Stimulated activated CD8-positive, alpha-beta memory T cell treated with anti-CD3 and anti-CD28 coated beads, Interleukin-12 subunit alpha, Interleukin-12 subunit beta, amount 100 ng/mL, for 24 hours (primary cell): ENCODE data around the gene TNFAIP8L3.

ENCODE experiments used
- DNase-seq: peaks from one replicate; pipeline ENCODE4 v3.0.0-alpha.2; 2020; ENCODE audit errors: extremely low read depth

Gene TNFAIP8L3

DNA sequence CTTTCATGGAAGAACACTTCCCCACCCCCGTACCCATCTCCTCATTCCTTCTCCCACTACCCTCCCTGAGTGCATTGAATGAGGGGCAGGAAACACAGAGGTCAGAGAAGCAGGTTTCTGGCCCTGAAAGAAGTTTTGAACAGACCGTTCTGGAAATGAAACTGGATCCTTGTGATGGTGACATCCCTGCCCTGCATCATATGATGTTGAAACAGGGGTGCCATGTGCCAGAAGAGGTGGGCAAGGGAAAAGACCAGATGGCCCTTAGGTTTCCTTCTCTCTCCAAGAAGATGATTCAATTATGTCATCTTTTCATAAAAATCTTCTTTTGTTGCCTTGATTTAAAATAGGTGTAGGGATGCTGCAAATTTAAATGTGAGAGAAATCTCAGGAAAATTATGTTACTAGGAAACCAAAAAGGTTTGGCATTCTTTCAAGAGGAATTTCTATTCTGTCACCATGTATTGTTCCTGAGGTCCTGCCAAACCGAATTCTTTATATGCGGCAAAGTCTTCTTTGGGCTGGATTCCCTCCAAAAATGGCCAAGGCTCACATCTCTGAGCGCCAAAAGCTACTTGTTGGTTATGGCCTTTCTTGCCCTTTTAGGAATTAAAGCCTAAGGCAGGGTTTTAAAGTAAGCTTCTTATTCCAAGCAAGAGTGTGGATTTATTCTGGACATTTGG is 19.9 kb upstream of the TNFAIP8L3 start:
- no peak for DNase-seq

DNA sequence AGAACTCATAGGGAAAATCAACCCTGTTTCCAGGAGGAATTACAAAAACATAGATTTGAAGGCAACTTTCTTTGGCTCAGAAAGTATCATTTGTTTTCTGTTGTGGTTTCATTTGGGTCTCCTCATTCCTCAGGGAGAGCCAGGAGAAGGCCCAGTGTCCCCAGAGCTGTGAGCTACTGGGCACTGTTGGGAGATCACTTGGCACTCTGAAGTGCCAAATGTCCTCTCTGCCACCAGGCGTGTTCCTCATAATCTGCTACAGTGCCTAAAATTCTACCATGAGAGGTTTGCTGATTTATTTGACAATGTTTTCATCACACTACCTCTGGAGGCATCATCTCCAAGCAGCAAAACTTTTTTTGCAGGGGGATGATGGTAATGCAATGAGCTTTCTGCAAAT is 17.4 kb upstream of the TNFAIP8L3 start:
- DNase-seq, result no peak

DNA sequence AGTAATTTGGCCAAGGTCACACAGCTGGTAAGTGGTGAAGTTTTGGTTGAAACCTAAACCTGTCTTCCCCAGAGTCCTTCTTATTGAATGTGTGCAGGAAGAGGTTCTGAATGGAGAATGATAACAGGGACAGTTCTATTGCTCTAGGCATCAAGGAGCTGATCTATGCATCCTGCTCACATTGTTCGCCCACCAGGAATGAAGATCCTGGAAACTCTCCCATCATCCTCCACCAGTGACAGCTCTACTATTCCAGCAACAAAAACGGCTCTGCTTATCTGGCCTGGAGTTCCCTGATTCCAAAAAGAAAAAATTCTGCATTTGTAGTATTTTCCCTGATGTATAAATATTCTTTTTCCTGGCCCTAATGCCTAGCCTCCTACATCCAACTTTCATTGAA is 16.4 kb upstream of the TNFAIP8L3 start:
- no peak for DNase-seq

DNA sequence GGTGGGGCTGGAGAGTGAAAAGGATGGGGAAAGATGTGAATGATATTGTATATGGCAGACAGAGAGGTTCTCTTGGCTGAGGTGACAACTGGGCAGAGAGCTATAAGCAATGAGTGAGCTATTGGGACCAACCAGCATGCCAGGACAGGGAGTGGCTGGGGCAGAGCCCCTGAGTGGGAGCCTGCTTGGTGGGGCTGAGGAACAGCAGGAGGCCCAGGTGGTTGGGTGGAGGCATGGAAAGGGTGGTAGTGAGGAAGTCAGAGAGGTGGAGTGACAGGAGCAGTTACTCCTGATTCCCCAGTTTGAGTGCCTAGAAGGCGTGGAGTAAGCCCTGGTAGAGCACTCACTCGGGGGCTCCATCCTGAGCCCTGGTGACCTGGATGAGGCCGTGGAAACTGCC is 15.5 kb upstream of the TNFAIP8L3 start:
- no peak for DNase-seq

DNA sequence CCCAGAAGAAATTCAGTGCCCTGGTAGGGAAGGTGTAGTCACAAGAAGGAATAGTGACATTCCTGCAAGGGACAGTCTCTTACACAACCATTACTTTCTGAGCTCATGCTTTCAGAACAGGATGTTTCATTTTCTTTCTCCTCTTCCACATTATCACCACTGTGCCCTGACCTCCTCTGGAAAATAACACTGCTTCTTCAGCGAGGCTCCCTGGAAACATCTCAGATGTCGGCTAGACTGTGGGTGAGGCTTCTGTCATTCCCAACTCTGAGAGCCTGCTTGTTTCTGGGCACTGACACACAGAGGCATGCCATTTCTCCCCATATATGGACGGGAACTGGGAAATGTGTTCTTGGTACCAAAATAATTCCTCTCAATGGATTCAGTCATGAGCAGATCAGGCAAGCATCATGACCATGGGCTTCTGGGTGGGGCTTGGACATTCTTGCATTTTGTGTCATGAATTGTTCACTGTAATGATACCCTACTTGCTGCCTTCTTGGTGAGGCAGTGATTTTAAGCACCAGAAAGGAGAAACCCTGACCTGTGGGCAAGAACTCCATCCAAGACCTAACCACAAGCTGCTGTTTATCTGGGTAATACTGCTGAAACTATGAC is 14.3 kb upstream of the TNFAIP8L3 start:
- no peak for DNase-seq

DNA sequence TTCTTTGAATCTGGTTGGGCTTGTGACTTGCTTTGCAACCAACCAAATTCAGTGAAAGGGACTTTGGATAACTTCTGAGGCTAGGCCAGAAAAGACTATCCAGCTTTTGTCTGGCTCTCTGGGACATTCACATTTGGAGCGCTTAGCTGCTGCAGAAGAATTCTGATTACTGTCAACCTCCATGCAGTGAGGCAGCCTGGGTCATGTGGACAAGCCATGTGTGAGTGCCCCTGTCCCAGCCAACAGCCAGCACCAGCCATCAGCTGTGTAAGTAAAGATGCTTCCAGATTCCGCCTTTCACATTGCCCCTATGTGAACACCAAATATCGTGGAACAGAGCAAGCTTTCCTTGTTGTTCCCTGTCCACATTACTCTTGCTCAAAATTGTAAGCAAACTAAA is 12.9 kb upstream of the TNFAIP8L3 start:
- DNase-seq, result no peak

DNA sequence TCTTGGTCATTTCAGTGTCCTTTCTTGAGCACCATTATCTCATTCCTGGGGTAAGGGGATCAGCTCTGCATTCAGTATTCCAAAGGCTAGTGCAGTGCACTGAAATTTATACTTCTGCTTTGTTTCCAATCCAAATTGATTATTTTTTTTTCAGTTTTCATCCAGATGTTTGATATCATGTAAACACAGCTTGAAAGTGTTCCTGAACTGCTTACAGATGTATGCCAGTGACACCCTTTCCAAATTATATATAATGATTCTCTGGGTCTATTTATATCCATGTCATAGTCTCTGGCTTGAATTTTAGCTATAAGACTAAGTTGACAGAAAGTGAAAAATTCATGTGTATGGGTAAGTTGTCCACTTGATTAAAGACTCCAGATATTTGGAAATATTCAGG is 11.8 kb upstream of the TNFAIP8L3 start:
- no peak for DNase-seq

DNA sequence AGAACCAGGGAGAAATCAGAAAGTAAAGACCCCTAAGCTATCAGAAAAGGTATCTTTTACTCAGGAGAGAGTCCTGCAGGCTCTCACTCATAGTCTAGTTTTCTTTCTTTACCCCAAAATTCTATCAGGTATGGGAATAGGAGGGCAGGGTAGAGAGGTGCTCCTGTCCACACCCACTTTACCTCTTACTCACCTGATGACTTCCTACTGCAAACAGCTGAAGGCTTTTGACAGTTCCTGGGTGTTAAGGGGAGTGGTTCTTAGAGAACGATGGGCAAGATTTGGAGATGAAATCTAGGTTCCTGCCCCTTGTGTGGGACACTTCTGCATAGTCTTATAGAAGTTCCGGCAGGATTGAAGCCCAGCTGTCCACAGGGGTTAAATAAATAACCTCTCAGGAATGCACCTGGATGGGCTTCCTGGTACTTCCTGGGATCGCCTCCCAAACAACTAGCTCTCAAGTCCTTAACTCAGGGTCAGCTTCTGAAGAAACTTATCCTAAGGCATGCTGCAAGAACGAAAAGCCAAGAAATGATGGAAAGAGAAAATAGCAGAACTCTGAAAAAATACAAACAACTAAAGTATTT is 10.8 kb upstream of the TNFAIP8L3 start:
- DNase-seq, result no peak

DNA sequence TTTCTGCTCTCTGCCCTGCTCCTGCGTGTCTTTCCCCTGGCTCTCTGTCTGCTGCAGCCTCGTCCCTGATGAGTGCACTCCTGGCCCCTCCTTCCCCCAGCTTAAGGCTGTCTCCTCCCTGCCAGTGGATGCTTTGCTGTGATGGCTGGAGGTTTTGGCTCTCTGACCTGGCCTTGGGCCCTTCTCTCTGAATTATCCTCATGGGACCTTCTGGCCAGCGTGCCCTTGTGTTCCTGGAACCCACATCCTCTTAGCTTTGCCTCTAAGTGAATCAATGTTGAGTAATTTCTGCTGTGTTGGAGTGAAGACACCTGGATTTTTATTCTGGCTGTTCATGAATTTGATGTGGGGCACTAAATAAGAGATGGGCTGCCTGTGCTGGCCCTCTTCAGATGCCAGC is 9.8 kb upstream of the TNFAIP8L3 start:
- no peak for DNase-seq

DNA sequence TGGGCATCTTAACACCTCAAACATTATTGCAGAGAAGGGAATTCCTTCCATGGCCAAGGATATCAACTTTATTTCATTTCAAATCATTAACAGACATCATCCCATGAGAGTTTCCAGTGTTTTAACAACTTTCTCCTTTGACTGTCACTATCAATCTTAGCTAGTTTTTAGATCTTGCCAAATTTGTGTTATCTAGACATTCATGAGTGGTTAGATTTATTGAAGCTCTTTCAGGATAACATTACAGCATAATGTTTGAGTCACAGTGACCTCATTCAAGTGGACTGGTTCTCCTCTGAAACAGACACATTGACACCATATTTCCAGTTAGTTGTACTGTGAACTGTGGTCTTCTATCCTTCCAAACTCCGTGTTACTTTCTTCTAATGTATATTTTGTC is 8.6 kb upstream of the TNFAIP8L3 start:
- DNase-seq, result no peak

DNA sequence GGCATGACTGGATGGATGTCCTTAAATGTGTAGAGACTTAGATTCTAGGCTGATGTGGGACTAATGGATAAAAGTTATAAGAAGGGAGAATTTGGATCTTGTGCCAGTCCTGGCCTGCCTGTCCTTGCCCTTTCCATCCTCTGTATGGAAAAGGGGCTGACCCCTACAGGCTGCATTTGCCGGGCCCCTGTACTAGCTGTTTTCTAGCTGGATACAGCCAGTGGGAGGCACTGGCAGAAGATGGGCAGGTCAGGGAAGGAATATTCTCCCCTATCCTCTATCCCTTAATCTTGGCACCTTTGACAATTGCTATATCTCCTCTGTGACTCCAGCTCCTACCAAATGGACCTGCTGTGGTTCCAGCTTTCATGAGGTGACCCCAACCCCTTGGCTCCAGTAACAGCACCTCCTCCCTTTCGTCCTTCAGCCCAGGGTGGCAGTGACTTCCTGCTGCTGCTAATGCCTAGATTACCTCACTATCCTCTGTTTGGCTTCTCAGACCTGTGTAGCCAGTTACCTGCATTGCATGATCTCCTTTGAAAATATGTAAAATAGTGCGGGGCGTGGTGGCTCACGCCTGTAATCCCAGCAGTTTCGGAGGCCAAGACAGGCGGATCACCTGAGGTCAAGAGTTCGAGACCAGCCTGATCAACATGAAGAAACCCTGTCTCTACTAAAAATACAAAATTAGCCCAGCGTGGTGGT is 6.2 kb upstream of the TNFAIP8L3 start:
- DNase-seq, result no peak

DNA sequence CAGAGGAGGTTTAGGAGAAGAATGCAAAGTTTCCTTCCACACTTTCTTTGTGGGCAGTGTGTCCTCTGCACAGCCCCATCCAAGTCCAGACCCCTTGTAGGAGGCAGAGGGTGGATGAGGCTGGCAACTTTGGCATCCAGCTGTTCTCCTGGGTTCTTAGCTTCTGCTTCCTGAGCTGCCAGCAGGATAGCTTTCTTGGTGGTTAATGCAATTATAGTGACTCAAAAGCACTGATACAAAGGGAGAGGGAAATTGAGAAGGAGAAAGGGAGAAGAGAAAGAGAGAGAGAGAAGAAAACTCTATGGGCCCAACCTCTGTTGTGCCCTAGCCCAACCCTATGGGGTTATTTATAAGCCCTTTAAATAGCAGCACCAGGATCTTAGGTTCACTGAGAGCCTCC is 4.5 kb upstream of the TNFAIP8L3 start:
- no peak for DNase-seq

DNA sequence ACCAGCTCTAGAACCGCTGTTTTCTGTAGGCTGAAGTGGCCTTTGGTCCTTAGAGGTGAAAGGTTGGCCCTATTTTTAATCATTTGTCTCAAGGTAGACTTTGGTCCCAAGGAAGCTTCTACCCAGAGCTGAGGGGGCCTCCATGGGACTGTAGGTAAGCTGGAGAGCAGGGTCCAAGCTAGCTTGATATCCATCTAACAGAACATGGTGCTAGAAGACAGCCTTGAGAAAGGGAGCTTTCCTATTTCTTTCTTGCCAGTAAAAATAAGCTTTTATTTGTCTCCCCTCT is 3.6 kb upstream of the TNFAIP8L3 start:
- DNase-seq, result no peak

DNA sequence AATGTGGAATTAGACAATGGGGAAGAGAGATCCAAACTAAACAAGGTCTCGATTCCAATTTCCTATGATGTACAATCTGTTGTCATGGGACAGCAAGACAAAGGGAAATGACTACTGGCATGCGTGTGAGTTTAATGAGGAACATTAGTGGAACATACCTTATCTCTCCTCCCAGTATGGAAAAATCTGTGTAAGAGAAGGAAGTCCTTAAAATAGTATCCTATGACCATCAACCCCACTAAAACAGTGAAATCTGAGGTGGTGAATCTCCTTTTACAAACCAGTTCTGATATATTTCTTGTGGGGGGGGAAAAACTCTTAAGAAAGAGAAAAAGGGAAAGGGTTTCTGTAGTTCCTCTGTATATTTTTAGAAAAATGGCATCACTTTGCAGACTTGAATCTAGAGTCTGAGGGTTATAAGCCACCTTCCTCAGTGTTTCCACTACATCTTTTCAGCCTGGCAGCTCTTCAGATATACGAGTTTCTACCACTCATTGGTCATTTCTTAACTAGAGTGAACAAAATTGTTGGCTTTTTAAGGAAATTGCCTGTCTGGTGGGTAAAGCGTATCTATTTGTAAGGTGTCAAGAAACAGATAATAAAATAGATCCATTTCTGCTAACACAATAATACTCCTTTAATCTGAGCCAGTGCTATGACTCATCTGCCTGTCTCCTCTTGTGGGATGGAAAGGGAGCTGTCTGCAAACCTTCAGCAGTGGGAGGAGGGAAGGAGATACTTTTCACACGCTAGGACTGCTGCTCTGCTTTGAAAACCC is 3.0 kb upstream of the TNFAIP8L3 start:
- DNase-seq, result no peak

DNA sequence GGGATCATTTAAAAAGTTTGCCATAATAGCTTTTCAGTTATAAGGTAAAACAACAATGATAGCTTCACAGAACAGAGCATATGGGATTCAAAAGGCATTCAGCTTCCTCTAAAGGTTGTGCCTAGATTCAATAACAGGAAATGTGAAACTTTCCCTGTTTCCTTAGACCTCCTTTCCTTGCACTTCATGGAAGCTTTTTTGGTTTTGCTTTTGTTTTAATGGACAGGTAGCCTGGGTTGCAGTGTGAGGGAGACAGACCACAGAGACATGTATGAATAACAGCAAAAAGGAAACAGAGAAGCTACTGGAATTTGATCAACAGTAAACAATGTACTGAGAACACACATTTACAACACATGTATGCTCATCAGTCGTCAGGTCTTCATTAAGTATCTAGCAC is 2.3 kb upstream of the TNFAIP8L3 start:
- no peak for DNase-seq

DNA sequence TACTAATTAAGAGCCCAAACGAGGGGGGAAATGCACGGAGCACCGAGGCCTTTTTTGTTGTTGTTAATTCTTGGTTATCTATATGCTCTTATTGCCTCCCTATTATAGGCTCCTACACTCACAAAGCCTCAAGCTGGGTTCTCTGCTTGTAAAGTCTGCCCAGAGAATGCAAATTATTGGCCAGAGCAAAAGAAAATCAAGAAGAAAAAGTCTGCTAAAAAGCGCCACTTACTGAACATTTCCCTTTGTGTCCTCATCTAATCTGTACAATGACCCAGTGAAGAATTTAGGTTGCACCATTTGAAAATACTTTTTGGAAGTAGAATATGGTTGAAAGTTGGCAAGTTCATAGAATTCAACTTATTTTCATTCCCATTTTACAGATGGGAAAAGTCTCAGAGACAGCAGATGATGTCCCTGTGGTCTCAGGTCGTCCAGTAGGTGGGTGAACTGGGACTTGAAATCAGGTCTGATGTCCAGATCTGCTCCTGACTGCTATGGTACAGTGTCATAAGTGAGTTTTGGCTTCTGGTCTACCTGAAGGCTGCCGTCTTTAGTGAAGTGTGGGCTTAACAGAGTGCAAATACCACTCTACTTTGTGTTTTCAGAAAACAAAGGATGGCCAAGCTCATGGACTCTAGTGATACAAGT is 1.1 kb upstream of the TNFAIP8L3 start:
- DNase-seq, result no peak

DNA sequence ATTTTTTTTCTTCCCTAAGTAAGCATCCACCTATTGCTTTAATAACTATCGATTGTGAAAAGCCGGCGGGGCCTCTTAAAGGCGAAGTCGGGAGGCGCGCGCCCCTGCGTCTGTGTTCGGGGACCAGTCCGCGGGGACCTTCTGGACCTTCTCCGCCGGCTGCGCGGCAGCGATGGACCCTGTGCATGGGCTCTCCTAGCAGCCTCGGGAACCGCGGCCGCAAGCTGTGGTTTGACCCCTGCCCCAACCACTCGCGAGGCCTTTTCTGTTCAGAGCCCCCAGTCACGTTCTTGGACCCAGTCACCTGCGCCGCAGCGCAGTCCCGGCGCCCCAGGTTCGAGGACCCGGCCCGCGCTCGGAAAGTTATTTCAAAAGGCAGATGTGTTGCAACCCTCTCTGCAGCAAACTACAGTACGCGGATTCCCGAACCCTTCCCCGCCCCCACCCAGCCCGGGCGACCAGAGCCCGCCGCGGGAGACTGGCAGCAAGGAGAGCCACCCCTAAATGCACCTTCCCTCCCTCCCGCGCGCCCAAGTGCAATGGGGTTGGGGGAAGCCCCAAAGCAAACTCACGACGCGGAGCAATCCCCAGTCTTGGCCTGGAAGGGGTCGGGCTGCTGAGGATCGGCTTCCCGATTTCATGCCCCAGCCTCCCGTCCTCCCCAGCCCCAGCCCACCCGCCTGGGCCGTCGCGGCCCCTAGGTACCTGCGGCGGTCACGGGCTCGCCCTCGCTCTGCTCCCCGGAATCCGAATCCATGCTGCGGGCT is 684 bp downstream of the TNFAIP8L3 start:
- DNase-seq, result no peak

DNA sequence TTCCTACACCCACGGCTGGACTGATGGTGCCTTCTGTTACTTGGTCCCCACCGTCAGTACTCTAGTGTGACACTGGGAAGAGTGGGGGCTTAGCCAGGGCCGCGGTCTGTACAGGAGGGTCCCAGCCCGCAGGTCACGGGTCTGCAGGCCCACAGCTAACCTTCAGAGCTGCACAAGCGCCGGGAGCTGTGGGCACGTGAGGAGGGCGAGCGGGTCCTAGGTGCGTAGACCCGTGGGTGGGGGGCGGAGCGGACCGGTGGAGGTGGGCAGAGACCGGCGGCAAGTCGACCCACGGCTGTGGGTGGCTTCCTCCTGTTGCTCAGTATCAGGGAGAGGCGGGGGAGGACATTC is 1.2 kb downstream of the TNFAIP8L3 start:
- no peak for DNase-seq

DNA sequence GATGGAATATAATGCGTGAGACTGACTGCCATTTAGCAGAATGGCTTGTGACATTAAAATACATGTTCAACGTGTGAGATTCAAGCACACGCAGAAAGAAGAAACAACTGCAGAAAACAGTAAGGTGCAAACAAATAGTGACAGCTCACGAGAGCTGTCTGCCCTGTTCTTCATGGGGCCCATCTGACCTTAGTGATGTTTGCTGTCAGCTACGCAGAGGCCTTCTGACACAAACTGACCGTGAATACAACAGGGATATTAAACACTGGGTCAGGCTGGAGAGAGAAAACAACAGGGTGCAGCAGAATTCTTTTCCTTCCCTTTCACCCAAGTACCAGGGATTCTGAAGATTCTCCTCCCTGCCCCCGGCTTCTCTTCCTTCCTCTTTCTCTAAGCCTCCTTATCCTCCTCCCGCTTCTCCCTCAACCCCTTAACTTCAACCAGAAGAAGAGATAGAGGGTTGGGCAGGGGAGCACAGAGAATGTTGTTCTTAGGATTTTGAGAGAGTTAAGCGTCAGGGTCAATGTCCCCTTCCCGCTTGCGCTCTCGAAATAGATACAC is 2.1 kb downstream of the TNFAIP8L3 start:
- DNase-seq, result no peak

DNA sequence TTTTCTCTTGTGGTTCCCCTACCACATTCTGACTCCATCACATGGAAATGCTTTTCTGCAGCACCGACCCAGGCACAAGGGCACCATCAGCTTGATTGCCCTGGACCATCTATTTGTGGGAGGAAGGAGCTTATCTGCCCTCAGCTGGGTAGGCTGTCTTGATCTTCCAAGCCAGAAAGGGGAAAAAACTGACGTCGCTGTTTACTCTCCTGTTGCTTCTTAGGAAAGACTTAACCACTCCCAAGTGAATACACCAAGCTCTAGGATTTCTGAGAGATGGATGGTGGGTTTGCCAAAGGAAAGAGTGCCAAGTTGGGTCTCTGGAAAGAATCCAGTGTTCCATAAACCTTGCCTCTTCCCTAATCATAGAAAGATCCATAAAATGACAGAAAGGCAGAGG is 4.0 kb downstream of the TNFAIP8L3 start:
- no peak for DNase-seq
